HL-60 (cell line): ENCODE data around the gene CD40.

Source experiments
- DNase-seq, 2 experiments: peaks; one replicate each; pipeline ENCODE4 v3.0.0-alpha.2; 2010 to 2020; ENCODE audit warnings: low read depth in 1 of 2, low spot score in 1 of 2
- H3K27ac ChIP-seq: fragments of 250-450 bp; sonication (Bioruptor Pico); replicated peaks from 2 replicates; pipeline ENCODE4 v1.5.1; 2020; ENCODE audit warnings: mild to moderate bottlenecking, moderate library complexity
- H3K27me3 ChIP-seq: fragments of 250-450 bp; sonication (Bioruptor Pico); 2 replicates; pipeline ENCODE4 v1.5.1; 2021; ENCODE audit warnings: mild to moderate bottlenecking, moderate library complexity; ENCODE audit not compliant: insufficient read depth, poor library complexity, severe bottlenecking
- H3K4me3 ChIP-seq: replicated peaks from 2 replicates; pipeline ENCODE4 v1.5.1; 2011; ENCODE audit warnings: mild to moderate bottlenecking, control low read depth, low read length; ENCODE audit not compliant: insufficient read depth
- CTCF ChIP-seq: IDR thresholded peaks from one replicate; pipeline ENCODE4 v1.5.1; 2011; ENCODE audit warnings: low read length, control low read depth, inconsistent platforms; ENCODE audit not compliant: insufficient read depth
- GABPA ChIP-seq: IDR thresholded peaks from 2 replicates; pipeline ENCODE4 v1.6.1; 2012; ENCODE audit warnings: low read depth
- POLR2AphosphoS5 ChIP-seq: IDR thresholded peaks from 2 replicates; pipeline ENCODE4 v1.6.1; 2012; ENCODE audit warnings: low read depth
- REST ChIP-seq: IDR thresholded peaks from 2 replicates; pipeline ENCODE4 v1.6.1; 2012; ENCODE audit warnings: low read depth; ENCODE audit not compliant: insufficient replicate concordance
- SPI1 ChIP-seq: IDR thresholded peaks from 2 replicates; pipeline ENCODE4 v1.6.1; 2012; ENCODE audit warnings: low read depth, mild to moderate bottlenecking, borderline replicate concordance

Gene CD40

GRCh38 chr20:46118481-46119020 is 437 bp downstream of the CD40 start:
- TF ChIP-seq REST (no peak), POLR2AphosphoS5 (no peak), GABPA (no peak), SPI1 (no peak), CTCF (no peak)
- Histone ChIP-seq H3K27me3 (peaks cover 29% of the 10 kb centered on the region), H3K4me3 (no peak overlapping the region), H3K27ac (no peak overlapping the region)
- DNase-seq: no peak

GRCh38 chr20:46119028-46119546 is 973 bp downstream of the CD40 start:
- no peak for TF ChIP-seq POLR2AphosphoS5
- no peak for TF ChIP-seq REST
- no peak for TF ChIP-seq GABPA
- TF ChIP-seq CTCF: no peak
- no peak for TF ChIP-seq SPI1
- no peak overlapping the region for H3K4me3 ChIP-seq
- H3K27me3 ChIP-seq: peaks cover 28% of the 10 kb centered on the region
- no peak for DNase-seq
- H3K27ac ChIP-seq: no peak overlapping the region

GRCh38 chr20:46119547-46119946 is 1.4 kb downstream of the CD40 start:
- Histone ChIP-seq H3K4me3 (no peak overlapping the region), H3K27me3 (peaks cover 24% of the 10 kb centered on the region), H3K27ac (no peak overlapping the region)
- no peak for DNase-seq
- no peak for TF ChIP-seq POLR2AphosphoS5
- TF ChIP-seq SPI1: no peak
- TF ChIP-seq REST: no peak
- TF ChIP-seq CTCF: no peak
- no peak for TF ChIP-seq GABPA
